SK-N-SH (cell line): Measurements from ENCODE around the gene CASKIN1. TPM values are rescaled to one million over a fixed set of nuclear protein-coding genes. Genes with fewer than 3 reads are reported as not detected.
A peak's percentile ranks its signal among the peaks of the same experiment; 100 is the strongest.

Experiments
- CTCF ChIA-PET: fragments of 300-600, 350-600 bp; formaldehyde crosslinking; extraction: SDS; loops from one replicate; lab custom pipeline; 2021; lab: Yijun Ruan, JAX
- POLR2A ChIA-PET: fragments of 350-600 bp; sonication (Branson Sonifier 250); formaldehyde crosslinking; extraction: SDS; loops from one replicate; lab custom pipeline; 2020; ENCODE audit warnings: antibody characterized with exemption, inconsistent platforms; lab: Yijun Ruan, JAX
- DNase-seq: peaks from one replicate; pipeline ENCODE4 v3.0.0; 2012
- H2AFZ ChIP-seq: fragments of 200-600 bp; sonication (generic); 2 replicates; pipeline ENCODE4 v1.8.1; 2016; ENCODE audit warnings: antibody characterized with exemption, mild to moderate bottlenecking, low read depth
- H3F3A ChIP-seq: fragments of 200-600 bp; sonication (generic); replicated peaks from 2 replicates; pipeline ENCODE3; 2016; ENCODE audit warnings: antibody characterized with exemption, mild to moderate bottlenecking; ENCODE audit not compliant: insufficient read depth
- H3K27ac ChIP-seq, 2 experiments: fragments of 200-500 bp in 1 of 2; fragments of 200-600 bp in 1 of 2; sonication (Bioruptor generic) in 1 of 2; sonication (generic), shearing (Covaris generic) in 1 of 2; 2 replicates each; pipeline versions ENCODE4 v1.5.1 to v1.6.1; 2014 to 2016; ENCODE audit warnings: low read depth in 2 of 2, inconsistent platforms in 1 of 2, low read length in 1 of 2, mild to moderate bottlenecking in 1 of 2, mixed read lengths in 1 of 2
- H3K27me3 ChIP-seq: fragments of 200-600 bp; sonication (generic), shearing (Covaris generic); 2 replicates; pipeline ENCODE4 v1.6.1; 2016; ENCODE audit warnings: mixed run types; ENCODE audit not compliant: insufficient read depth
- H3K36me3 ChIP-seq, 2 experiments: fragments of 200-500 bp in 1 of 2; fragments of 200-600 bp in 1 of 2; sonication (Bioruptor generic) in 1 of 2; sonication (generic) in 1 of 2; replicated peaks in 1 of 2; 2 replicates each; pipeline versions ENCODE3 to v1.5.1; 2014 to 2016; ENCODE audit warnings: low read length in 1 of 2, mild to moderate bottlenecking in 1 of 2; ENCODE audit not compliant: insufficient read depth in 2 of 2, control insufficient read depth in 1 of 2
- H3K4me1 ChIP-seq, 2 experiments: fragments of 200-500 bp in 1 of 2; fragments of 200-600 bp in 1 of 2; sonication (Bioruptor generic) in 1 of 2; sonication (generic), shearing (Covaris generic) in 1 of 2; 2 replicates each; pipeline versions ENCODE4 v1.5.1 to v1.6.1; 2014 to 2016; ENCODE audit warnings: low read depth in 1 of 2, low read length in 1 of 2, mixed run types in 1 of 2; ENCODE audit not compliant: insufficient read depth in 2 of 2, control insufficient read depth in 1 of 2
- H3K4me2 ChIP-seq: fragments of 200-600 bp; sonication (generic), shearing (Covaris generic); 2 replicates; pipeline ENCODE4 v1.6.1; 2017; ENCODE audit warnings: mixed run types
- H3K4me3 ChIP-seq, 2 experiments: fragments of 200-500 bp in 1 of 2; fragments of 200-600 bp in 1 of 2; sonication (Bioruptor generic) in 1 of 2; sonication (generic), shearing (Covaris generic) in 1 of 2; 2 replicates each; pipeline versions ENCODE4 v1.5.1 to v1.8.1; 2014 to 2016; ENCODE audit warnings: low read depth in 2 of 2, inconsistent platforms in 1 of 2, low read length in 1 of 2, mild to moderate bottlenecking in 1 of 2, mixed read lengths in 1 of 2, moderate library complexity in 1 of 2
- H3K79me2 ChIP-seq: fragments of 200-600 bp; sonication (generic); 2 replicates; pipeline ENCODE4 v1.8.1; 2017; ENCODE audit warnings: mild to moderate bottlenecking; ENCODE audit not compliant: insufficient read depth
- H3K9ac ChIP-seq: fragments of 200-600 bp; sonication (generic); 2 replicates; pipeline ENCODE4 v1.6.1; 2017; ENCODE audit warnings: mixed run types
- H3K9me2 ChIP-seq: fragments of 200-600 bp; sonication (generic); 2 replicates; pipeline ENCODE4 v1.6.1; 2017; ENCODE audit warnings: mixed run types
- H3K9me3 ChIP-seq: fragments of 200-600 bp; sonication (generic); 2 replicates; pipeline ENCODE4 v1.6.1; 2017; ENCODE audit warnings: mixed run types, mild to moderate bottlenecking, moderate library complexity
- H4K20me1 ChIP-seq: fragments of 200-600 bp; sonication (generic); 2 replicates; pipeline ENCODE4 v1.6.1; 2017; ENCODE audit warnings: mild to moderate bottlenecking, mixed run types; ENCODE audit not compliant: insufficient read depth
- CTCF ChIP-seq: fragments of 200-600 bp; sonication (generic); IDR thresholded peaks from 2 replicates; pipeline ENCODE4 v1.6.1; 2017; ENCODE audit warnings: antibody characterized with exemption, mild to moderate bottlenecking, moderate library complexity
- EZH2phosphoT487 ChIP-seq: fragments of 200-600 bp; sonication (generic); IDR thresholded peaks from 2 replicates; pipeline ENCODE4 v1.6.1; 2017; ENCODE audit warnings: low read depth, mixed run types, mild to moderate bottlenecking, antibody characterized with exemption, moderate library complexity, borderline replicate concordance
- FOXJ3 ChIP-seq: sonication (generic); formaldehyde crosslinking; IDR thresholded peaks from 2 replicates; pipeline ENCODE4 v1.5.1; 2020; ENCODE audit warnings: mild to moderate bottlenecking, missing genetic modification reagents
- FOXM1 ChIP-seq: IDR thresholded peaks from 2 replicates; pipeline ENCODE4 v1.4.0; 2012; ENCODE audit warnings: low read depth, mild to moderate bottlenecking
- GABPA ChIP-seq: IDR thresholded peaks from 2 replicates; pipeline ENCODE4 v1.4.0; 2012; ENCODE audit warnings: low read depth, mild to moderate bottlenecking
- GATA2 ChIP-seq: sonication (generic); formaldehyde crosslinking; IDR thresholded peaks from 2 replicates; pipeline ENCODE4 v1.5.0; 2020; ENCODE audit warnings: mild to moderate bottlenecking, missing genetic modification reagents
- MAX ChIP-seq: IDR thresholded peaks from 2 replicates; pipeline ENCODE4 v1.4.0; 2012; ENCODE audit warnings: low read depth
- RAD21 ChIP-seq: IDR thresholded peaks from 2 replicates; pipeline ENCODE4 v1.6.1; 2012; ENCODE audit warnings: mild to moderate bottlenecking, low read length
- RFX5 ChIP-seq: IDR thresholded peaks from 2 replicates; pipeline ENCODE4 v1.6.1; 2012; ENCODE audit warnings: mild to moderate bottlenecking, improper control_type of control experiment, low read length
- TAF1 ChIP-seq: IDR thresholded peaks from 2 replicates; pipeline ENCODE4 v1.6.1; 2012; ENCODE audit warnings: low read depth, mild to moderate bottlenecking, low read length, moderate library complexity, borderline replicate concordance
- YY1 ChIP-seq: IDR thresholded peaks from 2 replicates; pipeline ENCODE4 v1.4.0; 2012; ENCODE audit warnings: low read depth, mild to moderate bottlenecking
- ZBTB33 ChIP-seq: IDR thresholded peaks from 2 replicates; pipeline ENCODE4 v1.4.0; 2012; ENCODE audit warnings: low read depth, borderline replicate concordance
- WGBS: methylation state at CpG from one replicate; pipeline ENCODE4 v1.1.6; 2017; ENCODE audit warnings: low lambda C conversion rate; 5-methylcytosine and 5-hydroxymethylcytosine counted together
- polyA plus RNA-seq, 3 experiments: library from polyadenylated mRNA; depleted of rRNA; stranded (reverse); fragments of >200 nt; gene quantifications; 2 replicates each; pipeline ENCODE4 v1.2.3, GENCODE V29; 2012

CASKIN1 gene
- polyA plus RNA-seq, 1 of the 3 experiments (the other 2 are of a cell fraction), result 1.7 TPM

- H3K9ac ChIP-seq, result no peak overlapping the region
- peaks cover 6% of the 10 kb centered on the region for H3F3A ChIP-seq
- H3K27me3 ChIP-seq, result no peaks in the 10 kb centered on the region
- peaks cover 0 to 29% of the 10 kb centered on the region in 2 experiments for H3K36me3 ChIP-seq
- ChIA-PET CTCF (interaction anchor here (1.8 to 4.9 kb wide), 2 partner anchors 12 to 45 kb away, joined by 6 to 19 read pairs; partner anchors contain the start of gene ECI1), POLR2A (interaction anchor here (0.6 to 1.7 kb wide), 3 partner anchors 8 to 59 kb away, joined by 3 to 5 read pairs (median 3); partner anchors contain the start of genes RAB26 and TRAF7)
- peaks cover 0 to 23% of the 10 kb centered on the region in 2 experiments; a peak in 2 of 4 replicates for H3K4me1 ChIP-seq
- no peaks in the 10 kb centered on the region for H3K9me3 ChIP-seq
- TF ChIP-seq RAD21 (no peak), FOXM1 (no peak), FOXJ3 (CRISPR knock-in tag) (no peak), MAX (no peak), TAF1 (no peak), GABPA (no peak), RFX5 (no peak), YY1 (no peak), GATA2 (CRISPR knock-in tag) (no peak), CTCF (no peak), ZBTB33 (no peak), EZH2phosphoT487 (no peak)
- no peak overlapping the region for H3K4me3 ChIP-seq
- no peak overlapping the region for H2AFZ ChIP-seq
- H3K27ac ChIP-seq, result no peak overlapping the region
- DNase-seq, result no peak
- H3K4me2 ChIP-seq, result peak overlapping the region; percentile 85; the same call in 1 of the 2 replicates
- no peaks in the 10 kb centered on the region for H3K9me2 ChIP-seq
- peaks cover 16% of the 10 kb centered on the region; the same call in 1 of the 2 replicates for H3K79me2 ChIP-seq
- 95% methylated on average over 13 of the region's 23 CpGs for WGBS
- H4K20me1 ChIP-seq, result no peaks in the 10 kb centered on the region
Observed at GRCh38 chr16:2206780-2207433, 10.5 kb upstream of the CASKIN1 start.
